ENCODE data around the gene CLCN6. TPM values are rescaled to one million over a fixed set of nuclear protein-coding genes. Genes with fewer than 3 reads are reported as not detected.

CLCN6 gene
- total RNA-seq, 4 donors from 2014 or later: 14.8 to 38.4 (median 16.9) TPM

DNA sequence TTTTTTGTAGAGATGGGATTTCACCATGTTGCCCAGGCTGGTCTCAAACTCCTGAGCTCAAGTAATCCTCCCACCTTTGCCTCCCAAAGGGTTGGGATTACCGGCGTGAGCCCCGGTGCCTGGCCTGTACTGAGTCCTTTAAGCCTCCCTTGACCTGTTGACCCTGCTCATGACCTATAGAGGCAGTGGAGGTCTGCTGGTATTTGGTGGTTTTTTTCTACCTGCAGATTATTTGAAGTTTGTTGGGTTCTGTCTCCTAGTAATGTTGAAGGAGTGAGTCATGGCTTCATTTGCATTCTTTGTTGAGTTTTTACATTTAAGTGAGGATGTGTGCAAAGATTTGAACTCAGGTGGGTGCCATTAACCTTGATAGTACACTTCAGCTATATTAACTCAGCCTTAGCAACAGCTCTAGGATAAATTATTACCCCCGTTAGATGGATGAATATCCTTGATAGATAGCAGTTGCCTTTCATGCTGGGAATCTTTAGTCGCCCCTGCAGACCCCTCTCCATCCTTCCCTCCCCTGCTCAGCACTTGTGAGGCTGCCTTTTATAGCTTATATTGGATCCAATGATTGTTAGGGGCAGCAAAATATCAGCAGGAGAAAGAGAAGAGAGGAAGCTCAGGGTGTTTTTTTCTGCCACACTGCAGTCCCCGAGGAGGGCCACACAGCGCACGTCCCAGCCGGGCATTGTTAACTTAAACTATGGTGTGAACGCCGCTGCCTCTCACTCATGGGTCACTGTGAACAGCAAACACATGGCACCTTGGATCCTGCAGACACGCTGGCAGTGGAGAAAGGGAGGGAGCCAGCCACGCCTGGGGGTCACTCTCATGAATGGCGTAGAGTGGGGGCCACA lies 67.6 kb downstream of the CLCN6 start:
- no peak for TF ChIP-seq POLR2A (IDR thresholded peaks at IDR 0.05)
- TF ChIP-seq, protein P1, sequence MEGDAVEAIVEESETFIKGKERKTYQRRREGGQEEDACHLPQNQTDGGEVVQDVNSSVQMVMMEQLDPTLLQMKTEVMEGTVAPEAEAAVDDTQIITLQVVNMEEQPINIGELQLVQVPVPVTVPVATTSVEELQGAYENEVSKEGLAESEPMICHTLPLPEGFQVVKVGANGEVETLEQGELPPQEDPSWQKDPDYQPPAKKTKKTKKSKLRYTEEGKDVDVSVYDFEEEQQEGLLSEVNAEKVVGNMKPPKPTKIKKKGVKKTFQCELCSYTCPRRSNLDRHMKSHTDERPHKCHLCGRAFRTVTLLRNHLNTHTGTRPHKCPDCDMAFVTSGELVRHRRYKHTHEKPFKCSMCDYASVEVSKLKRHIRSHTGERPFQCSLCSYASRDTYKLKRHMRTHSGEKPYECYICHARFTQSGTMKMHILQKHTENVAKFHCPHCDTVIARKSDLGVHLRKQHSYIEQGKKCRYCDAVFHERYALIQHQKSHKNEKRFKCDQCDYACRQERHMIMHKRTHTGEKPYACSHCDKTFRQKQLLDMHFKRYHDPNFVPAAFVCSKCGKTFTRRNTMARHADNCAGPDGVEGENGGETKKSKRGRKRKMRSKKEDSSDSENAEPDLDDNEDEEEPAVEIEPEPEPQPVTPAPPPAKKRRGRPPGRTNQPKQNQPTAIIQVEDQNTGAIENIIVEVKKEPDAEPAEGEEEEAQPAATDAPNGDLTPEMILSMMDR (IDR thresholded peaks at IDR 0.05): no peak
- no peak overlapping the region for H3K4me3 ChIP-seq (replicated peaks in 1 of 3)
- no peak for DNase-seq
- H3K27ac ChIP-seq: peak overlapping the region in 1 of 3 donors; percentile 2
- WGBS, 2 donors: 71 to 77% methylated on average over 14 of the region's 14 CpGs
- no peaks in the 10 kb centered on the region for H3K27me3 ChIP-seq
- no peaks in the 10 kb centered on the region for H3K36me3 ChIP-seq
- H3K9me3 ChIP-seq: no peaks in the 10 kb centered on the region
- intact Hi-C loops (cut with DNase I): no loop called here
- H3K4me1 ChIP-seq: peaks cover 13 to 48% of the 10 kb centered on the region in 2 donors

DNA sequence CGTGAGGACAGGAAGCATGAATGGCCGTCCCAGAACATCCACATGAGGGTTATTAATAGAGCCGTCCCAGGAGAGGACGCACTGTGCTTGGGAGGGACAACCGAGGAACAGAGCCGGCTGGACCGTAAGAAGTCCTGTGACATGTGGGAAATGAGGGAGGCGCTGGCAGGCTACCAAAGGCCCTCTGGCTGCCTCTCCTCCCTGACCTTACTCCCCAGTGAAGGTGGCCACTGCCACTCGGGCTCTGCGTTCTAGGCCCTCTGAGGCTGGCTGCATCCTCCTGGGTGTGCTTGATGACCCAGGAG lies 68.2 kb downstream of the CLCN6 start:
- Histone ChIP-seq H3K9me3 (no peaks in the 10 kb centered on the region), H3K4me1 (peaks cover 13 to 54% of the 10 kb centered on the region in 2 donors), H3K4me3 (replicated peaks in 1 of 3) (no peak overlapping the region), H3K36me3 (no peaks in the 10 kb centered on the region), H3K27ac (peak overlapping the region in 2 of 3 donors; percentile 43 to 45), H3K27me3 (no peaks in the 10 kb centered on the region)
- DNase-seq: peak; percentile 28 to 30
- intact Hi-C loops (cut with DNase I): no loop called here
- WGBS, 2 donors: 58 to 86% methylated on average over 6 to 10 of the region's 10 CpGs
- no peak for TF ChIP-seq POLR2A (IDR thresholded peaks at IDR 0.05)
- TF ChIP-seq, protein P1 (IDR thresholded peaks at IDR 0.05): no peak

DNA sequence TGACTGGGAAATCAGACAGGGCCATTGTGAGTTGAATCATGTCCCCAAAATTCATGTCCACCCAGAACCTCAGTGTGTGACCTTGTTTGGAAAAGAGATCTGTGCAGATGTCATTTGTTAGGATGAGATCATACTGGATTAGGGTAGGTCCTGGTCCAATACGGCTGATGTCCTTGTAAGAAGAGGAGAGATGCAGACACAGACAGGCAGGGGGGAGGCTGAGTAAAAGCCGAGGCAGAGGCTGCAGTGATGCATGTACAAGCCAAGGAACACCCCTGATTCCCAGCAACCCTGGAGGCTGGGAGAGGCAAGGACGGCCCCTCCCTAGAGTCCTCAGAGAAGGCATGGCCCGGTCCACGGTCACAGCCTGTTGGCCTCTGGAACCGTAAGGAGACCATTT lies 68.6 kb downstream of the CLCN6 start:
- Histone ChIP-seq H3K4me3 (replicated peaks in 1 of 3) (no peak overlapping the region), H3K27me3 (no peaks in the 10 kb centered on the region), H3K4me1 (peaks cover 15 to 58% of the 10 kb centered on the region in 2 donors), H3K36me3 (no peaks in the 10 kb centered on the region), H3K9me3 (no peaks in the 10 kb centered on the region), H3K27ac (peak overlapping the region in 2 of 3 donors; percentile 43 to 45)
- TF ChIP-seq, protein P1 (IDR thresholded peaks at IDR 0.05): no peak
- no peak for TF ChIP-seq POLR2A (IDR thresholded peaks at IDR 0.05)
- no peak for DNase-seq
- intact Hi-C loops (cut with DNase I): no loop called here
- 56 to 59% methylated on average over 6 of the region's 6 CpGs for WGBS, 2 donors

DNA sequence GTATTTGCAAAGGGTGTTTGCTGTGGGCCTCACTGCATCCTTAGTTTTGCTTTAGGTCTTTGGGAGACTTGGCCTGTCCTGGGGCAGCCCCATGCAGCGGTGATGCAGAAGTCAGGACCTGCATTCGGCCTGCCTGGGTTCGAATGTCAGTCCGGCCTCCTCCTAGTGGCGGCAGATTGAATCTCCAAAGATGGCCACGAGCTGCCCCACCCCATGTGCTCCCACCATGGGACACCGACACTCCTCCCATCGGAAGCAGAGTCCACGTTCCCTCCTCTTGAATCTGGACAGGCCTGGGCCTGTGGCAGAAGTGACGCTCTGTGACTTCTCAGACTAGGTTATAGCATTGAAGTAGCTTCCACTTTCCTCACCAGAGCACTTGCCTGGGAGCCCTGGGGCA lies 69.1 kb downstream of the CLCN6 start:
- DNase-seq: no peak
- Histone ChIP-seq H3K27ac (peak overlapping the region in 2 of 3 donors; percentile 43 to 45), H3K36me3 (no peaks in the 10 kb centered on the region), H3K4me3 (replicated peaks in 1 of 3) (no peak overlapping the region), H3K27me3 (no peaks in the 10 kb centered on the region), H3K4me1 (peaks cover 19 to 63% of the 10 kb centered on the region in 2 donors), H3K9me3 (no peaks in the 10 kb centered on the region)
- TF ChIP-seq, protein P1 (IDR thresholded peaks at IDR 0.05): no peak
- TF ChIP-seq POLR2A (IDR thresholded peaks at IDR 0.05): no peak
- intact Hi-C loops (cut with DNase I): no loop called here
- 90 to 91% methylated on average over 8 to 10 of the region's 10 CpGs for WGBS, 2 donors

DNA sequence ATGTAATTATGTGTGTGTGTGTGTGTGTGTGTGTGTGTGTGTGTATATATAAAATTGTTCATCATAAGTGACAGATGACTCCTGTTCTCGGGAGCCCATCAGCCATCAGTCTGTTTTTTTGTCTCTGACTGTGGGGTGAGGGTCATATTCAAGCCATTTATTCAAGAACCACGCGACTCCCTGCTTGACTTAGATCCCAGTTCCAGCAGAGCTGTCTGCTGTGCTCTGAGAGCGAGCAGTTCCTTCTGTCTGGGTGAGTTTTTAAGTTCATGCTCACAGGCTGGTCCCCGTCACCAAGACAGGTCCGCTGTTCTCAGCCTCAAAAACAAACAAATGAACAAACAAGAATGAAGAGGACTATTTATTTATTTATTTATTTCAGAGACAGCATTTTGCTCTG lies 71.1 kb downstream of the CLCN6 start:
- 46 to 72% methylated on average over 6 of the region's 6 CpGs for WGBS, 2 donors
- no peaks in the 10 kb centered on the region for H3K27me3 ChIP-seq
- TF ChIP-seq, protein P1 (IDR thresholded peaks at IDR 0.05): no peak
- peak overlapping the region in 1 of 3 donors; percentile 60 for H3K27ac ChIP-seq
- H3K36me3 ChIP-seq: no peaks in the 10 kb centered on the region
- intact Hi-C loops (cut with DNase I): no loop called here
- H3K9me3 ChIP-seq: no peaks in the 10 kb centered on the region
- H3K4me3 ChIP-seq (replicated peaks in 1 of 3): no peak overlapping the region
- peaks cover 31 to 71% of the 10 kb centered on the region in 2 donors for H3K4me1 ChIP-seq
- peak in 1 of 2 donors; percentile 48 for DNase-seq
